Measurements from ENCODE around the gene CKAP2L.

Gene CKAP2L

GRCh38 chr2:112705575-112705974 lies 58.8 kb downstream of the CKAP2L start:
- peak; percentile 25 for DNase-seq

- DNase-seq = peak; percentile 21
Measured at GRCh38 chr2:112703684-112704083, 60.7 kb downstream of the CKAP2L start.

- DNase-seq = peak; percentile 6
Measured at GRCh38 chr2:112701052-112701451, 63.4 kb downstream of the CKAP2L start.

- DNase-seq = no peak
Measured at GRCh38 chr2:112699984-112700667, 64.3 kb downstream of the CKAP2L start.

GRCh38 chr2:112698834-112699515 lies 65.4 kb downstream of the CKAP2L start:
- no peak for DNase-seq

GRCh38 chr2:112694182-112694581 lies 70.2 kb downstream of the CKAP2L start:
- no peak for DNase-seq

- DNase-seq = no peak
Measured at GRCh38 chr2:112693596-112693995, 70.8 kb downstream of the CKAP2L start.

GRCh38 chr2:112692918-112693317 lies 71.5 kb downstream of the CKAP2L start:
- DNase-seq = peak; percentile 77

- DNase-seq = peak; percentile 80
Measured at GRCh38 chr2:112692495-112692911, 71.9 kb downstream of the CKAP2L start.

- DNase-seq = no peak
Measured at GRCh38 chr2:112691881-112692281, 72.5 kb downstream of the CKAP2L start.

GRCh38 chr2:112690853-112691401 lies 73.5 kb downstream of the CKAP2L start:
- peak; percentile 86 for DNase-seq

GRCh38 chr2:112688086-112688880 lies 76.1 kb downstream of the CKAP2L start:
- DNase-seq = no peak

GRCh38 chr2:112687522-112687921 lies 76.9 kb downstream of the CKAP2L start:
- DNase-seq = no peak
